Neuronal stem cell (in vitro differentiated cells): ENCODE results near the gene DRD4.

Source experiments
- DNase-seq: peaks from one replicate; pipeline ENCODE4 v3.0.0-alpha.2; 2013; ENCODE audit warnings: low spot score
- H2AFZ ChIP-seq: one replicate; pipeline ENCODE4 v1.6.1; 2013; ENCODE audit warnings: mild to moderate bottlenecking, low read length, inconsistent platforms
- H2AK5ac ChIP-seq: 2 replicates; pipeline ENCODE4 v1.6.1; 2013; ENCODE audit warnings: low read depth, mild to moderate bottlenecking, inconsistent platforms, low read length, moderate library complexity, mixed read lengths
- H2BK120ac ChIP-seq: 2 replicates; pipeline ENCODE4 v1.6.1; 2013; ENCODE audit warnings: low read depth, mild to moderate bottlenecking, inconsistent platforms, low read length, moderate library complexity, mixed read lengths
- H2BK12ac ChIP-seq: one replicate; pipeline ENCODE4 v1.6.1; 2013; ENCODE audit warnings: low read length, inconsistent platforms
- H2BK15ac ChIP-seq: 2 replicates; pipeline ENCODE4 v1.6.1; 2013; ENCODE audit warnings: mild to moderate bottlenecking, low read length, inconsistent platforms, mixed read lengths
- H2BK5ac ChIP-seq: one replicate; pipeline ENCODE4 v1.6.1; 2013; ENCODE audit warnings: inconsistent platforms, mild to moderate bottlenecking, low read length, moderate library complexity
- H3K14ac ChIP-seq: one replicate; pipeline ENCODE4 v1.6.1; 2013; ENCODE audit warnings: low read length, inconsistent platforms
- H3K18ac ChIP-seq: 2 replicates; pipeline ENCODE4 v1.6.1; 2013; ENCODE audit warnings: low read length, inconsistent platforms
- H3K23ac ChIP-seq: 2 replicates; pipeline ENCODE4 v1.6.1; 2013; ENCODE audit warnings: low read depth, mild to moderate bottlenecking, mixed read lengths, low read length, inconsistent platforms; ENCODE audit not compliant: poor library complexity
- H3K27ac ChIP-seq: replicated peaks from 3 replicates; pipeline ENCODE4 v1.5.1; 2013; ENCODE audit warnings: low read length, inconsistent platforms
- H3K27me3 ChIP-seq, 3 experiments: 2 replicates each; pipeline ENCODE4 v1.6.1; 2013; ENCODE audit warnings: low read length in 3 of 3, mild to moderate bottlenecking in 2 of 3, inconsistent platforms in 1 of 3, low read depth in 1 of 3, mixed read lengths in 1 of 3, moderate library complexity in 1 of 3; ENCODE audit not compliant: control insufficient read depth in 3 of 3, insufficient read depth in 3 of 3
- H3K36me3 ChIP-seq, 2 donors: replicated peaks in 1 of 2; 2 replicates each; pipeline ENCODE4 v1.6.1; 2013; ENCODE audit warnings: low read length in 2 of 2; ENCODE audit not compliant: control insufficient read depth in 2 of 2, insufficient read depth in 2 of 2
- H3K4ac ChIP-seq: 2 replicates; pipeline ENCODE4 v1.6.1; 2013; ENCODE audit warnings: inconsistent platforms, mild to moderate bottlenecking, low read length, moderate library complexity
- H3K4me1 ChIP-seq, 2 donors: 1 replicate in 1 of 2; 2 replicates in 1 of 2; pipeline ENCODE4 v1.6.1; 2013; ENCODE audit warnings: low read length in 2 of 2, low read depth in 1 of 2; ENCODE audit not compliant: control insufficient read depth in 2 of 2, insufficient read depth in 1 of 2
- H3K4me2 ChIP-seq: one replicate; pipeline ENCODE4 v1.6.1; 2013; ENCODE audit warnings: mild to moderate bottlenecking, low read length, inconsistent platforms; ENCODE audit not compliant: insufficient read depth, poor library complexity, severe bottlenecking
- H3K4me3 ChIP-seq, 2 donors: 2 replicates each; pipeline ENCODE4 v1.5.1; 2013; ENCODE audit warnings: low read length in 2 of 2, mild to moderate bottlenecking in 2 of 2, inconsistent platforms in 1 of 2, moderate library complexity in 1 of 2
- H3K79me1 ChIP-seq: one replicate; pipeline ENCODE4 v1.6.1; 2013; ENCODE audit warnings: low read depth, mild to moderate bottlenecking, inconsistent platforms, low read length, moderate library complexity
- H3K9ac ChIP-seq: one replicate; pipeline ENCODE4 v1.6.1; 2013; ENCODE audit warnings: mild to moderate bottlenecking, low read depth, low read length, inconsistent platforms; ENCODE audit not compliant: poor library complexity
- H3K9me3 ChIP-seq, 2 donors: replicated peaks in 1 of 2; 2 replicates each; pipeline versions ENCODE3 to v1.6.1; 2013; ENCODE audit warnings: low read length in 2 of 2, mild to moderate bottlenecking in 2 of 2, inconsistent platforms in 1 of 2, low read depth in 1 of 2, mixed read lengths in 1 of 2, moderate library complexity in 1 of 2; ENCODE audit not compliant: control insufficient read depth in 2 of 2, insufficient read depth in 1 of 2
- H4K8ac ChIP-seq: one replicate; pipeline ENCODE4 v1.6.1; 2013; ENCODE audit warnings: low read depth, mild to moderate bottlenecking, inconsistent platforms, low read length, moderate library complexity
- H4K91ac ChIP-seq: one replicate; pipeline ENCODE4 v1.6.1; 2013; ENCODE audit warnings: low read length, low read depth, mild to moderate bottlenecking, inconsistent platforms; ENCODE audit not compliant: poor library complexity
- WGBS, 2 donors: extraction: QIAGEN DNeasy Blood & Tissue Kit; methylation state at CpG; one replicate each; pipeline ENCODE4 v1.1.7; 2013; ENCODE audit warnings: missing lambda C conversion rate in 2 of 2, mixed read lengths in 1 of 2; ENCODE audit not compliant: insufficient read length in 2 of 2, insufficient replicate concordance in 1 of 2; ENCODE audit errors: extremely low coverage in 2 of 2; 5-methylcytosine and 5-hydroxymethylcytosine counted together

Gene DRD4

GRCh38 chr11:601573-602245 is 35.4 kb upstream of the DRD4 start:
- H3K79me1 ChIP-seq, result peaks cover 6% of the 10 kb centered on the region
- no peak overlapping the region for H3K4ac ChIP-seq
- H3K23ac ChIP-seq, result no peak overlapping the region
- H3K4me2 ChIP-seq, result no peak overlapping the region
- H2BK12ac ChIP-seq, result no peak overlapping the region
- no peak overlapping the region for H3K18ac ChIP-seq
- H3K36me3 ChIP-seq, result peaks cover 63 to 94% of the 10 kb centered on the region in 2 donors
- no peak overlapping the region for H4K91ac ChIP-seq
- DNase-seq, result no peak
- no CpG with 5 or more reads among the region's 23 CpGs for WGBS, 2 donors
- H4K8ac ChIP-seq, result no peak overlapping the region
- no peaks in the 10 kb centered on the region for H3K27me3 ChIP-seq
- H2BK15ac ChIP-seq, result no peak overlapping the region
- H3K9me3 ChIP-seq, result no peaks in the 10 kb centered on the region
- no peak overlapping the region for H3K9ac ChIP-seq
- H3K14ac ChIP-seq, result no peak overlapping the region
- H2AFZ ChIP-seq, result no peak overlapping the region
- H3K27ac ChIP-seq, result no peak overlapping the region
- peak overlapping the region in 1 of 2 donors; percentile 48 for H3K4me3 ChIP-seq
- no peaks in the 10 kb centered on the region for H3K4me1 ChIP-seq
- H2BK120ac ChIP-seq, result no peak overlapping the region
- no peak overlapping the region for H2AK5ac ChIP-seq
- H2BK5ac ChIP-seq, result no peak overlapping the region

GRCh38 chr11:603154-603553 is 33.9 kb upstream of the DRD4 start:
- H3K9me3 ChIP-seq, result no peaks in the 10 kb centered on the region
- H4K91ac ChIP-seq, result no peak overlapping the region
- H4K8ac ChIP-seq, result no peak overlapping the region
- H2AFZ ChIP-seq, result no peak overlapping the region
- no peaks in the 10 kb centered on the region for H3K4me1 ChIP-seq
- no peak overlapping the region for H2BK12ac ChIP-seq
- H3K27me3 ChIP-seq, result no peaks in the 10 kb centered on the region
- H3K14ac ChIP-seq, result no peak overlapping the region
- no peak for DNase-seq
- H3K4me3 ChIP-seq, result no peak overlapping the region
- no peak overlapping the region for H3K27ac ChIP-seq
- H2BK120ac ChIP-seq, result no peak overlapping the region
- H2BK5ac ChIP-seq, result no peak overlapping the region
- no peak overlapping the region for H3K4ac ChIP-seq
- no peak overlapping the region for H3K4me2 ChIP-seq
- H3K9ac ChIP-seq, result peak overlapping the region; percentile 12
- H3K23ac ChIP-seq, result no peak overlapping the region
- H2BK15ac ChIP-seq, result no peak overlapping the region
- H3K18ac ChIP-seq, result no peak overlapping the region
- no peak overlapping the region for H2AK5ac ChIP-seq
- WGBS, 2 donors, result no CpG with 5 or more reads among the region's 13 CpGs
- peaks cover 8% of the 10 kb centered on the region for H3K79me1 ChIP-seq
- peaks cover 66 to 94% of the 10 kb centered on the region in 2 donors for H3K36me3 ChIP-seq

- Histone ChIP-seq H3K4me3 (no peak overlapping the region), H3K14ac (no peak overlapping the region), H2BK120ac (no peak overlapping the region), H3K4me1 (no peaks in the 10 kb centered on the region), H4K91ac (no peak overlapping the region), H2AK5ac (no peak overlapping the region), H3K9ac (no peak overlapping the region), H3K79me1 (peaks cover 7% of the 10 kb centered on the region), H2AFZ (no peak overlapping the region), H2BK12ac (no peak overlapping the region), H3K27ac (no peak overlapping the region), H3K4ac (no peak overlapping the region), H3K9me3 (no peaks in the 10 kb centered on the region), H2BK5ac (peak overlapping the region; percentile 14), H3K36me3 (peaks cover 72 to 96% of the 10 kb centered on the region in 2 donors), H2BK15ac (no peak overlapping the region), H3K27me3 (no peaks in the 10 kb centered on the region), H4K8ac (no peak overlapping the region), H3K23ac (peak overlapping the region; percentile 37), H3K4me2 (no peak overlapping the region), H3K18ac (no peak overlapping the region)
- DNase-seq, result no peak
- WGBS, 2 donors, result no CpG with 5 or more reads among the region's 33 CpGs
These were observed 31.6 kb upstream of the DRD4 start for GRCh38 chr11:605286-606129.

GRCh38 chr11:606245-606644 is 30.8 kb upstream of the DRD4 start:
- H3K79me1 ChIP-seq, result peaks cover 7% of the 10 kb centered on the region
- H2AFZ ChIP-seq, result no peak overlapping the region
- H3K4me1 ChIP-seq, result no peaks in the 10 kb centered on the region
- H2BK5ac ChIP-seq, result peak overlapping the region; percentile 53
- no CpG with 5 or more reads among the region's 19 CpGs for WGBS, 2 donors
- H4K91ac ChIP-seq, result no peak overlapping the region
- no peak overlapping the region for H2BK15ac ChIP-seq
- H3K4me2 ChIP-seq, result no peak overlapping the region
- H3K27me3 ChIP-seq, result no peaks in the 10 kb centered on the region
- no peak overlapping the region for H2BK120ac ChIP-seq
- H4K8ac ChIP-seq, result no peak overlapping the region
- peak overlapping the region; percentile 50 for H3K9ac ChIP-seq
- no peak overlapping the region for H3K4me3 ChIP-seq
- peaks cover 79 to 98% of the 10 kb centered on the region in 2 donors for H3K36me3 ChIP-seq
- no peak overlapping the region for H3K18ac ChIP-seq
- no peak overlapping the region for H2AK5ac ChIP-seq
- no peaks in the 10 kb centered on the region for H3K9me3 ChIP-seq
- no peak overlapping the region for H2BK12ac ChIP-seq
- H3K14ac ChIP-seq, result no peak overlapping the region
- H3K23ac ChIP-seq, result no peak overlapping the region
- no peak for DNase-seq
- H3K27ac ChIP-seq, result no peak overlapping the region
- H3K4ac ChIP-seq, result no peak overlapping the region
